Measurements from ENCODE around the gene PRKCB.
A peak's percentile ranks its signal among the peaks of the same experiment; 100 is the strongest.

The PRKCB gene

DNA sequence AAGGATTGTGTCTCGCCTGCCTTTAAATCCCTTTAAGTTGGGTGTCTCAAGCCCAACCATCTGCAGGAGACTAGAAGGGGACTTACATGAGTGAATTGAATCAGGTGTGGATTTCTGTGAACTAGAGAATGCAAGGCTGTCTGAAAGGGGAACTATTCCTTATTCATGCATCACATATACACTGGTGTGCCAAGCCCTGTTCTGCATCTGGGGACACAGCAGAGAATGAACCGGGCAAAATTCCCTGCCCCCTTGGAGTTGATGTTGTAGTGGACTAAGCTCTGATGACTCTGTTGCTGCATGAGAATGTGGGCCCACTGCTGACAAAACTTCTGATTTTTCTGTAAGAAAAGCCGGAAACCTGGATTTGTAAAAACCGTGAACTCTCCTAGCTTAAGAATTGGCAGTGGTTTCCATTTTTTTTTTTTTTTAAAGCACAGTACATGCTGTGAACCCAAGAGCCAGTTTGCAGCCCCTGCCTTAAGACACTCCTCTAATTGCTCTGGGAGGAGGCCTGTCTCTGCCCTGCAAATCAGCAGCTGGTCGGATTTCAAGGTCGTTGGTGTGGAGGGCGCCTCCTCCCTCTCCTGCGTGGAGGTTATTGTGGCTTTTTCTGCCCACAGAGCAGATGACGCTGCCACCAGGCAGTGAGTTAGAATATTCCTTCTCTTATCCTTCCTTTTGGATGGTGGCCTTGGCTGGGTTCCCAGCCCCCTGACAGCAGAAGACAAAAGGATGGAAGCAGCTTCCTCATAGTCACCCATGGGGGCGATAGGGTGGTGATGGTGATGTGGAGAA is 131.0 kb downstream of the PRKCB start:
- no peak for DNase-seq (ENCODE audit: low read depth in 2 of 2)

DNA sequence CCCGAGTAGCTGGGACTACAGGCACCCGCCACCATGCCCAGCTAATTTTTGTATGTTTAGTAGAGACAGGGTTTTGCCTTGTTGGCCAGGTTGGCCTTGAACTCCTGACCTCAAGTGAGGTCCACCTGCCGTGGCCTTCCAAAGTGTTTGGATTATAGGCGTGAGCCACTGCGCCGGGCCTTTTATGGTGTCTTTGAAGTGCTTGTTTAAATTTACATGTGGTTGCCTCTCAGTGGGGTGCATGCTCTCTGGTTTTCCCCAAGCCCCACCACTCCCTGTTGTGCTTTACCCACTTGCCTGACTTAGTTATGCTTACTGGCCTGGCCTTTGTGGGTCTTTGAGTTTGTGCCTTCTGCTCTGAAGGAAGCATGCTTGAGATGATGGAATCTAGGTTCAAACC is 132.0 kb downstream of the PRKCB start:
- DNase-seq (ENCODE audit: low read depth in 2 of 2): no peak

DNA sequence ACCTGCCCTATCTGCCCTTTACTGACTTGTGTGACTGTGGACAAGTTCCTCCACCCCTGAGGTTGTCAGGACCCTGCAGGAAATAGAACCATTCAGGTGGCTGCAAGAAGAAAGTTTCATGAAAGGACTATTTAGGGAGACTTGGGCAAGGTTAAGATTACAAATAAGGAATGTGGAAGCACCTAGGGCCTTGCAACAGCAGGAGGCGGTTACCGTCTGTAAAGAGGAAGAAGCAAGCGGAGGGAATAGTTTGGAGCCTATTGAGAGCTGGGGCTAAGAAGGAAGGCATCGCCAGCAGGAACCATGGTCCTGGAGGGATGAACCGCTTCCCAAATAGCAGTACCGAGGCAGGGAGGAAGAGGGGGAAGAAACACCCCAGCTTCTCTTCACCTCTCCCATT is 132.4 kb downstream of the PRKCB start:
- no peak for DNase-seq (ENCODE audit: low read depth in 2 of 2)

DNA sequence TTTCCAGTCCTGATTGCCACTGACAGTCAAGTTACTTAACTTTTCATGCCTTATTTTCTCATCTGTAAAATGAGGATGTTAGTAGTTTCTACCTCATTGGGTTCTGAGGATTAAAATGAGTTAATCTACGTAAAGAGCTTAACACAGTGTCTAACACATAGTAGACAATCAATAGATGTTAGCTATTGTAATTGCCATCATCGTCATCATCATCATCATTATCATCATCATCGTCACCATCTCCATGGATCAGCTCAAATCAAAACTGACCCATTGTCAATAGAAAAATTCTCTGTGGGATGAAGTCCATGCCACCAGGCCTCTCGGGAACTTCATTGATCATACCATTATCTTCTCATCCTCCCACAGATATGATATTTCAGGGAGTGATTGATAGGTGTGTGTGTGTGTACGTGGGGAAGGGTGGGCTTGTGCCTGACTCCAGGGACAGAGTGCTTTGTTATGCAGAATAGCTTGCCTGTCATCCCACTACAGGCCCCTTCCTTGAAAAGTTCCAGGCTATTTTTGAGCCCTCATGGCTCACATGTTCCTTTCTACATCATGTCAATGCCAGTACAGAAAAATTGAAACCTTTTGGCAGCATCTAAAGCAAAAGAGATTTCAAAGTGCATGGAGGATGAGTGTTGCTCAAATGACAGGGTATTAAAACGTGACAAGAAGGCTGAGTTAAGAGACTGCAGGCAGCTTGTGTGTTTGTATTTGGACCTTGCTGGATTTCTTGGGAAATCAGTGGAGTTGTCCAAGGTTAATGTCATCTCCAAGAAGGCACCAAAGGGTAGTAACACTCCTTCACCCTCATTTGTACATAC is 133.9 kb downstream of the PRKCB start:
- no peak for DNase-seq (ENCODE audit: low read depth in 2 of 2)

DNA sequence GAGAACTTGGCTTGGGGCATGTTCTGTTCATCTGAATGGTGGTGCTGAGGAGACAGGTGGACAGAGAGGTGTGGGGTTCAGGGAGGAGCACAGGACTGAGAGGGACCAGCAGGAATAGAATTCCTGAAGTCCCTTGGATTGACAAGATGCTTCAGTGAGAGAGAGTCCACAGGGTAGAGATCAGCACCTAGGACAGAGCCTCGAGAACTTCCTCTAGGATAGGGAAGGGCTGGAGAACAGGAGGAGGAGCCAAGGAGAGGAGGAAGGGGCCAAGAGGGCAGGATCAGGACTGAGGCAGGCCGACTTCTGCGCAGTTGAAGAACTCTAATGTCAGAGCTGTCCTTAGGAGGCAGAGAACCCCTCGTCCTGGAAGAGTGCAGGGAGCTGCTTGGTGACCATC is 138.4 kb downstream of the PRKCB start:
- DNase-seq (ENCODE audit: low read depth in 2 of 2): no peak

DNA sequence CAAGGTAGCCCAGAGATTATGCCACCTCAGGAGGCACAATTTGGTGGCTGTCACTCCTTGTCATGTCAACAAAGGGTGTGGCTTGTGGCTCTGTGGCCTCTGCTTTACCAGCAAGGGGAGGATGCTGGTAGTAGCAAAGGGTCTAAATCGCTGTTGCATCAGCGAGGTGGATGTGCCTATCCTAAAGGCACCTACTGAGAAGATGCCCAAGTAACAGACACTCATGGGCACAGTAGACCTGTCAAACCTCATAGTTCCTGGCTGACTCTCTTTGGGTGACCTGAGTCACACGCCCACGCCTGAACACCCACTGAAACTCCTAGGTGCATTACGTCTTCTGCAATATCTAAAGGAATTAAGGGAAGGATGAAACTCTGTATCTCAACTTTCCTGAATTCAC is 139.5 kb downstream of the PRKCB start:
- DNase-seq (ENCODE audit: low read depth in 2 of 2): no peak

DNA sequence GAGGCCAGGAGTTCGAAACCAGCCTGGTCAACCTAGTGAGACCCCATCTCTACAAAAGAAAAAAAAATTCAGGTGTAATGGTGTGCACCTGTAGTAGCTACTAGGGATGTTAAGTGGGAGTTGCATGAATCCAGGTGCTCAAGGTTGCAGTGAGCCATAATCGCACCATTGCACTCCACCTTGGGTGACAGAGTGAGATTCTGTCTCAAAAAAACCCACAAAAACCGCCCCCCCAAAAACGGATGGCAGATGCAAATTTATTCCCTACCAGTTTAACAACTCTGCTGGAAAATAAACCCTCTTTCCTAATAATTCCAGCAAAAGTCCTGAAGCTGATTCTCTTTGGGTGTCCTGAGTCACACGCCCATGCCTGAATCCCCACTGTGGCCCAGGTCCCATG is 140.3 kb downstream of the PRKCB start:
- DNase-seq (ENCODE audit: low read depth in 2 of 2): no peak

DNA sequence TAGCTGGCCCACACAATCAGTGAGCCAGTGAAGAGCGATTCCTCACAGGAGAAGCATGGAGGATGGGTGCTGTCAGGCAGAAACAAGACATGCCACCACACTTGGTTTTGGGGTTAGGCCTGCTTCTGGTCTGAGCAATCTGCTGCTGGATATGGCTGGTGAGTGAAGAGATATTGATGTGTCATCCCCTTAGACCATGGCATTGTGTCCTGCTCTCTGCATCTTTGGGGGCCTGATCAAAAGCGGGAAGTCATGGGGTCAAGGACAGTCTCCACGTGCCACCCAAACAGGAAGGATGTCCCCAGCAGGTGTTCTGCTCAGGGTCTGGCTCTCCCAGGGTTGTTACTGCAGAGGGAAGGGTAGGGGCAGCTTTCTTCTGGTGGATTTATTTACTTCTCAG is 140.7 kb downstream of the PRKCB start:
- DNase-seq (ENCODE audit: low read depth in 2 of 2): no peak

DNA sequence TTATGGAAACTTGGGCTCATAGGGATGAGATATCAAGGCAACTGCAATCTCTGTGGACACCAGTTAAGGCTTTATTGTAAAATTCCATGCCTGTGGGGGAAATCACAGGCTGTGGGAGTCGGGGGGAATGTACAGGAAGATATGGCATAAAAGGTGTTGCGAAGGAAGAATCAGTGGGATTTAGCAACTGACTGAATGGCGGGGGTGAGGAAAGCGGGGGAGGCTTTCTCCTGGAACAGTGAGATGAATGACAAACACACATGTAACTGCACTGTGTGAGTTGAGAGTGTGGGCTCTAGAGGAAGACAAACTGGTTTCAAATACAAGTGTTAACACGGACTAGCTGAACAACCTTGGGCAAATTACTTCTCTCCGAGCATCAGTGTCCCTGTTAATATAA is 143.7 kb downstream of the PRKCB start:
- DNase-seq (ENCODE audit: low read depth in 2 of 2): no peak

DNA sequence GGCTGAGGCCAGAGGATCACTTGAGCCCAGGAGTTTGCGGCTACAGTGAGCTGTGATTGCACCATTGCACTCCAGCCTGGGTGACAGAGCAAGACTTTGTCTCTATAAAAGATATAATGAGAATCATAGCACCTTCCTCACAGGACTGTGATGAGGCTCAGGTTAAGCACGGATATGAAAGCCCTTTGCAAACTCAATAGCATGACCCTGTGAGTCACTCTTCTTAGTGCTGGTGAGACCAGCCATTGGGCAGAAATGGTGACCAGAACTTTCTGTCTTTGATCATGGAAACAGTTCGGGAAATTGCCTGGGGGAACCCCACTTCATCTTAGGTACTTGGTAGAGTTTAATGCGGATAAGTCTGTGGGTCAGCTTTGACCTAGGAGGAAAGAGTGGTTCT is 144.2 kb downstream of the PRKCB start:
- no peak for DNase-seq (ENCODE audit: low read depth in 2 of 2)

DNA sequence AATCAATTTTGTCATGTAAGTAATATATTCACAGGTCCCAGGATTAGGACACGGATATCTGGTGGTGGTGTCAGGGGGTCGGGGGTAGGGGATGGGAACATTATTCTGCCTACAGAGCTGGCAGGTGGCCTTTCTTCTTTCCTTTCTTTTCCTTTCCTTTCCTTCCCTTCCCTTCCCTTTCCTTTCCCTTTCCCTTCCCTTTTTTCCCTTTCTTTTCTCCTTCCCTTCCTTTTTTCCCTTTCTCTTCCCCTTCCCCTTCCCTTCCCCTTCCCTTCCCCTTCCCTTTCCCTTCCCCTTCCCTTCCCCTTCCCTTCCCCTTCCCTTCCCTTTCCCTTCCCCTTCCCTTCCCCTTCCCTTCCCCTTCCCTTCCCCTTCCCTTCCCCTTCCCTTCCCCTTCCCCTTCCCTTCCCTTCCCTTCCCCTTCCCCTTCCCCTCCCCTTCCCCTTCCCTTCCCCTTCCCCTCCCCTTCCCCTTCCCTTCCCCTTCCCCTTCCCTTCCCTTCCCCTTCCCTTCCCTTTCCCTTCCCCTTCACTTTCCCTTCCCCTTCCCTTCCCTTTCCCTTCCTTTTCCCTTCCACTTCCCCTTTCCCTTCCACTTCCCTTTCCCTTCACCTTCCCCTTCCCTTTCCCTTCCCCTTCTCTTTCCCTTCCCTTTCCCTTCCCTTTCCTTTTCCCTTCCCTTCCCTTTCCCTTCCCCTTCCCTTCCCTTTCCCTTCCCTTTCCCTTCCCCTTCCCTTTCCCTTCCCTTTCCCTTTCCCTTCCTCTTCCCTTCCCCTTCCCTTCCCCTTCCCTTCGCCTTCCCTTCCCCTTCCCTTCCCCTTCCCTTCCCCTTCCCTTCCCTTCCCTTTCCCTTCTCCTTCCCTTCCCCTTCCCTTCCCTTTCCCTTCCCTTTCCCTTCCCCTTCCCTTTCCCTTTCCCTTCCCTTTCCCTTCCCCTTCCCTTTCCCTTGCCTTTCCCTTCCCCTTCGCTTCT is 145.9 kb downstream of the PRKCB start:
- DNase-seq (ENCODE audit: low read depth in 2 of 2): no peak

DNA sequence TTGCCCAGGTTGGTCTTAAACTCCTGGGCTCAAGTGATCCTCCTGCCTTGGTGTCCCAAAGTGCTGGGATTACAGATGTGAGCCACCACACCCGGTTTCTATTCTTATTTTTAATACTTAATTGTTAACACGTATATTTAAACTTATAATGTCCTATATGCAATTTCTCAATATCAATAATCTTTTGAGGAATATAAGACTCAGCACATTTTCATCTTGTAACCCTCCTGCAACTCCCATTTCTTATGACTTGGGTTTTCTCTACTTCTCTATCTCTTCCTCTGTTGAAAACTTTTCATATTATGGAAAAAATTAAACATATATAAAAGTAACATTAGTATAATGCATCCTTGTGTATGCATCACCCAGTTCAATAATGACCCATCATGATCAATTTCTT is 150.7 kb downstream of the PRKCB start:
- no peak for DNase-seq (ENCODE audit: low read depth in 2 of 2)

DNA sequence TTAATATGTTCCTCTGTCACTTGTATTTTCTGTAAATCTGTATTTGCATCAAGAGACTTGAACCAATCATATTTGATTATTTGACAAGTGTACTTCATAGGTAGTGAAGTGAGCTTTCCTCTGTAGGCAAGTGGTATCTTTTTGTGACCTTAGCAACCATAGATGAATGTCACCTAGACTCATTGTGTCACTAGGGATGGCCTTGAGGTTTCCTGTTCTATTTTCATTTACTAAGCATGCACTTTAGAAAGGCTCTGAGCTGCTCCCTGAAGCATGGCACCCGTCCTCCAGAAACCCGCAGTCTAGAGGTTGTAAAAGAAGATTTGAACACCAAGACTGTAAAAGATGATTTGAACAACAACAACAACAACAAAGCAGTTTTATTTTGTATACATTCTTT is 151.7 kb downstream of the PRKCB start:
- no peak for DNase-seq (ENCODE audit: low read depth in 2 of 2)

DNA sequence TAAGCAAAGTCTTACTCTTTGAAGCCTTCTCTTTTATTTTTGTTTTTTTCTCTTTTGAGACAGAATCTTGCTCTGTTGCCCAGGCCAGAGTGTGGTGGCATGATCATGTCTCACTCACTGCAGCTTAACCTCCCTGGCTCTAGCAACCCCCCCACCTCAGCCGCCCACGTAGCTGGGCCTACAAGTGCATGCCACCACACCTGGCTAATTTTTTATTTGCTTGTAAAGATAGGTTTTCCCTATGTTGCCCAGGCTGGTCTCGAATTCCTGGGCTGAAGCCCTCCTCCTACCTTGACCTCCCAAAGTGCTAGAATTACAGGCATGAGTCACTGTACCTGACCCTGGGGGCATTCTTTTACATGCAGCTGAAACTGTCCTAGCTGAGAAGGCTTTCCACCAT is 154.7 kb downstream of the PRKCB start:
- DNase-seq (ENCODE audit: low read depth in 2 of 2): no peak

DNA sequence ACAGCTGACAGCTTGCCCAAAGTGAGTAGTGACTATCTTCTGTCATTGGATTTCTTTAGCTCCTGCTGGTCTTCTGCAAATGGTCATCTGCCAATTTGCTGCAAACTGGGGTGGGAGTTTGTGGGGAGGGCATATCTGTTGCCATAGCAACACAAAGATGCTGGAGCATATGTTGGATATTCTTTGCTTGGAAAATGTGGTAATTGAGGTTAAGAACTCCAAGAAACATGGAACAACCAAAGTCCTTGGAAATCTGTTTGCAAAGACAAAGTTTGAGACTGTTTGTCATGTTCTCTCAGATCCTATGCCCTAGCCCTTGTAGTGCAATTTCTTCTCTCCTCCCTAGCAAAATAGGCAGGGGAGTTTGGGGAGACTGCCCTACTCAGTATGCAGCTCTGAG is 155.3 kb downstream of the PRKCB start:
- no peak for DNase-seq (ENCODE audit: low read depth in 2 of 2)

DNA sequence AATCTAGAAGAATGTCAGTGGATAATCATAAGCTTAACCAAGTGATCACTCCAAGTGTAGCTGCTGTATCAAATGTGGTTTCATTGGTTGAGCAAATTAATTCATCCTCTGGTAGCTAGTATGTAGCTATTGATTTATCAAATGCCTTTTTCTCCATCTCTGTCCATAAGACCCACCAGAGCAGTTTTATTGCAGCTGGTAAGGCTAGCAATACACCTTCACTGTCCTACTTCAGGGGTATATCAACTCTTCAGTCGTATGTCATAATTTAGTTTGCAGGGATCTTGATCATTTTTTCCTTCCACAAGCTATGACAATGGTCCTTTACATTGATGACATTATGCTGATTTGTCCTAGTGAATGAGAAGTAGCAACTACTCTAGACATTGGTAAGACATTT is 158.8 kb downstream of the PRKCB start:
- DNase-seq (ENCODE audit: low read depth in 2 of 2): no peak

DNA sequence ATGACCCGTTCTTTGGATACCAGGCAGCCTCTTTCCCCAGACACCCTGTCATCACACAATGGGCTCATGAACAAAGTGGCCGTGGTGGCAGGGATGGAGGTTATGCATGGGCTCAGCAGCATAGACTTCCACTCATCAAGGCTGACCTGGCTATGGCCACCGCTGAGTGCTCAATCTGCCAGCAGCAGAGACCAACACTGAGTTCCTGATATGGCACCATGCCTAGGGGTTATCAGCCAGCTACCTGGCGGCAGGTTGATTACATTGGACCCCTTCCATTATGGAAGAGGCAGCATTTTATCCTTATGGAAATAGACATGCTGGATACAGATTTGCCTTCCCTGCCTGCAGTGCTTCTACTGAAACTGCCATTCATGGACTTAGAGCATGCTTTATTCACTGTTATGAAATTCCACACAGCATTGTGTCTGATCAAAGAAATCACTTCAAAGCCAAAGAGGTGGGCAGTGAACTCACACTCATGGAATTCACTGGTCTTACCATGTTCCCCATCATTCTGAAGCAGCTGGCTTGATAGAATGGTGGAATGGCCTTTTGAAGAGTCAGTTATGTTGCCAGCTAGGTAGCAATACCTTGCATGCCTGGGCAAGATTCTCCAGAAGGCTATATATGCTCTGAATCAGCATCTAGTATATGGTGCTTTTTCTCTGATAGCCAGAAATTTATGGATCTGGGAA is 160.6 kb downstream of the PRKCB start:
- DNase-seq (ENCODE audit: low read depth in 2 of 2): no peak

DNA sequence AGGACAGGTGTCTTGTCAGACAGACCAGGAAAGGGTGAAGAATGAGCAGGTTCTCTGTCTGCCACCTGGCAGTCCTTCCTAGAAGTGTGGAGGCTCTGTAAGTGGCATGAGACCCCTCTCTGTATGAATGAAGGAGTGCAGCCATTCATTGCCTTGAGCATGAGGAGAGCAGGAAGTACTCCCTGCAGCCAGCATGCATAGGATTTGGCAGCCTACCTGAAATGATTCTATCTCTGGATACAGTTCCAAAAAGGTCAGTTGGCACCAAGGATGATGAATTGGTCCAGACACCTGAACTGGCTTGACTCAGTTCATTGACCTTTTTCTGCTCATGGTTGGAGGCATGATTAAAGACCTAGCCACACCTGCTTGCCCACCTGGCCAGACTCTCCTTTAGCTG is 163.0 kb downstream of the PRKCB start:
- DNase-seq (ENCODE audit: low read depth in 2 of 2): no peak

DNA sequence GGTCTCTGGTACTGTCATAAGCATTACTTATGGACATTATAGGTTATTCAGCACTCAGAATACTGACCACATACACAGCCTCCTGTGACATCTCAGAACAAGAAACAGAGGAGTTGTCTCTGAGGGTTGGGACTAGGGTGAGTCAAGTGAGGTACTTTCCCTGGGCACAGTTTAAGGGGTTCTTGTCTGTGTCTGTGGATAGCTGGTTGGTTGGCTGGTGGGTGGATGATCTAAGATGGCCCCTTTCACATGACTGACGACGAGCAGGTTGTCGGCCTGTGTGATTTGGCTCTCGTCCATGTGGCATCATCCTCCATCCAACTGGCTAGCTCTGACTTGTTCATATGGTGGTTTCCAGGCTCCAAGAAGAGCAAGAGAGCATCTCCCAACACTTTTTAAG is 163.9 kb downstream of the PRKCB start:
- peak; percentile 66 to 70 for DNase-seq (ENCODE audit: low read depth in 2 of 2)

DNA sequence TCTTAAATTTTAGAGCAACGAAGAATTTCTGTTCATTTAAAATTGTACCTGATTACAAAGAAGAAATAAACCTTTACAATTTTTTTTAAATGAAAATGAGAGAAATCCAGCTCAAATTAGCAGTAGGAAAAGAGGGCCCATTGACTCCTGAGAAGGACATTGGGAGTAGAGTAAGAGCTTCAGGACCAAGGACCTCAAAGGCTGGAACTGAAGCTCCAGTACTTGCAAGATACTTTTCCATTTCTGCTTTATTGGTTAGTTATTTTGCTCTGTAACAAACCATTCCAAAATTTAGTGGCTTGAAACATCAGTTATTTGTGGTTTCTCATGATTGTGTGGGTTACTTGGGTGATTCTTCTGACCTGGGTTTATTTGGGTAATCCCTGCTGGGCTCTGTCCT is 165.9 kb downstream of the PRKCB start:
- DNase-seq (ENCODE audit: low read depth in 2 of 2): no peak

DNA sequence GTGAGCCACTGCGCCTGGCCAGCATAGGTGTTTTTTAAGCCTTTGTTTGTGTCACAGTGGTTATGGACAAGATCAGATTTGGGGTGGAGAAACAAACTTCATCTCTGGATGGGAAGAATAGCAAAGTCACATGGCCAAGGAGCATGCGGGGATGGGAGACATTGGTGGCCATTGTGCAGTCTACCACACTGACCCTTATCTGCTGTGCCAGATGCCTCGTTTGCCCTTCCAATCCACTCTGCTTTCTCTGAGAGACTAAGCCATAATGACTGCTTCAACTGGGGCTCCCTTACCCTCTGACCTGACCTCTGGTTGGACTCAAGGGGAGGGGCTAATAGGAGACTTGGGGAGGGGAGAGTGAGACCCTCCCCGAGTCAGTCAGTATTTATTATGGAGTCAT is 166.8 kb downstream of the PRKCB start:
- no peak for DNase-seq (ENCODE audit: low read depth in 2 of 2)

DNA sequence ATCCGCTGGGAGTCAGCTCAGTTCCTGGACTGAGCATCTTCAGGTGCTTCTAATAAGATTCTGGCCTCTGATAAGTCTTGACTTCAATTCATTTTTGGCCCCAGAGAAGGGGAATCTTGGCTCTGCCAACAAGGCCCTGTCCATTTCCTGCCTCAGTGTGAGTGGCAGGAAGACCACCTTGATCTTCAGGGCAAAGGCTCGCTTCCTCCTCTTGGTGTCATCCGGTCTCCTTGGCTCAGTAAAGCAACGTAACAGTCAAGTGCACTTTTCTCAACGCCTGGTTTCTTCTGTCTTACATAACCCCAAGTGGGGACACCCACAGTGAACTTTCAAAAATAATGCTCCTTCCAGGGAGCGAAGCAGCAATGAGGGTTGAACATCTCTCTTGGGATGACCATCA is 169.8 kb downstream of the PRKCB start:
- DNase-seq (ENCODE audit: low read depth in 2 of 2): no peak

All from stimulated activated CD4-positive, alpha-beta T cell treated with anti-CD3 and anti-CD28 coated beads, Interleukin-15, amount 100 ng/mL, for 48 hours (primary cell).